Neural crest cell (in vitro differentiated cells): ENCODE data around the gene SMG1. TPM values are rescaled to one million over a fixed set of nuclear protein-coding genes. Genes with fewer than 3 reads are reported as not detected.
A peak's percentile ranks its signal among the peaks of the same experiment; 100 is the strongest.

Source experiments
- DNase-seq: peaks from one replicate; pipeline ENCODE4 v3.0.0; 2021; ENCODE audit warnings: low read depth, mixed read lengths, low spot score
- H3K27ac Mint-ChIP-seq: one replicate; pipeline ENCODE4 v1.8.0; 2021; ENCODE audit warnings: mild to moderate bottlenecking, mixed read lengths; ENCODE audit not compliant: unreplicated experiment
- H3K27me3 Mint-ChIP-seq: 2 replicates; pipeline ENCODE4 v1.8.0; 2021; ENCODE audit warnings: low read depth, mild to moderate bottlenecking, mixed read lengths
- H3K36me3 Mint-ChIP-seq: 2 replicates; pipeline ENCODE4 v1.8.0; 2021; ENCODE audit warnings: low read depth, mild to moderate bottlenecking, mixed read lengths
- H3K4me1 Mint-ChIP-seq: 2 replicates; pipeline ENCODE4 v1.8.0; 2021; ENCODE audit warnings: mixed read lengths
- H3K4me3 Mint-ChIP-seq: one replicate; pipeline ENCODE4 v1.8.0; 2021; ENCODE audit warnings: mild to moderate bottlenecking, mixed read lengths
- H3K9me3 Mint-ChIP-seq: 2 replicates; pipeline ENCODE4 v1.8.0; 2021; ENCODE audit warnings: mixed read lengths
- CTCF ChIP-seq: fragments of 200-600 bp; sonication (generic); conservative IDR thresholded peaks from 2 replicates; pipeline ENCODE4 v1.5.0; 2021; ENCODE audit warnings: antibody characterized with exemption, mild to moderate bottlenecking
- total RNA-seq: library from RNA; stranded (reverse); gene quantifications from 2 replicates; pipeline ENCODE4 v1.2.1, GENCODE V29; 2021

SMG1 gene
- total RNA-seq, 1 donor from 2014 or later = 87.1 TPM

GRCh38 chr16:18792836-18793433 is 133.3 kb downstream of the SMG1 start:
- H3K36me3 Mint-ChIP-seq = peaks cover 35% of the 10 kb centered on the region
- H3K27me3 Mint-ChIP-seq = peaks cover 3% of the 10 kb centered on the region
- H3K9me3 Mint-ChIP-seq = peaks cover 3% of the 10 kb centered on the region
- TF ChIP-seq CTCF = no peak
- no peak for DNase-seq
- H3K4me3 Mint-ChIP-seq = no peak overlapping the region
- H3K27ac Mint-ChIP-seq = no peak overlapping the region
- peaks cover 23% of the 10 kb centered on the region for H3K4me1 Mint-ChIP-seq

- H3K36me3 Mint-ChIP-seq = peaks cover 51% of the 10 kb centered on the region
- H3K27ac Mint-ChIP-seq = peak within 1 kb of the TSS; percentile 100
- peaks cover 3% of the 10 kb centered on the region for H3K27me3 Mint-ChIP-seq
- H3K4me1 Mint-ChIP-seq = peaks cover 48% of the 10 kb centered on the region
- TF ChIP-seq CTCF = no peak
- peak within 1 kb of the TSS; percentile 95 for H3K4me3 Mint-ChIP-seq
- peak; percentile 82 for DNase-seq
- peaks cover 3% of the 10 kb centered on the region for H3K9me3 Mint-ChIP-seq
These were observed 136.1 kb downstream of the SMG1 start, which contains the start of gene RPS15A for GRCh38 chr16:18789850-18790706. Gene RPS15A (minus strand): TSS chr16:18790334. CDS start chr16:18789113, 1,221 bp downstream.

- no peak for TF ChIP-seq CTCF
- H3K4me1 Mint-ChIP-seq = peaks cover 54% of the 10 kb centered on the region
- no peak for DNase-seq
- H3K27ac Mint-ChIP-seq = peak overlapping the region; percentile 100
- H3K27me3 Mint-ChIP-seq = peaks cover 3% of the 10 kb centered on the region
- H3K4me3 Mint-ChIP-seq = peak overlapping the region; percentile 95
- H3K9me3 Mint-ChIP-seq = peaks cover 3% of the 10 kb centered on the region
- peaks cover 57% of the 10 kb centered on the region for H3K36me3 Mint-ChIP-seq
These were observed 136.7 kb downstream of the SMG1 start for GRCh38 chr16:18789515-18789849.

- no peak for DNase-seq
- no peak for TF ChIP-seq CTCF
- Mint-ChIP-seq H3K36me3 (peaks cover 54% of the 10 kb centered on the region), H3K9me3 (peaks cover 3% of the 10 kb centered on the region), H3K27me3 (peaks cover 3% of the 10 kb centered on the region), H3K4me3 (peak overlapping the region; percentile 95), H3K27ac (peak overlapping the region; percentile 100), H3K4me1 (peaks cover 54% of the 10 kb centered on the region)
These were observed 137.2 kb downstream of the SMG1 start for GRCh38 chr16:18788828-18789514.

GRCh38 chr16:18784917-18785623 is 141.1 kb downstream of the SMG1 start:
- no peak for DNase-seq
- Mint-ChIP-seq H3K27me3 (peaks cover under 1% of the 10 kb centered on the region), H3K9me3 (no peaks in the 10 kb centered on the region), H3K4me1 (peaks cover 53% of the 10 kb centered on the region), H3K4me3 (peak overlapping the region; percentile 65), H3K27ac (no peak overlapping the region), H3K36me3 (peaks cover 50% of the 10 kb centered on the region)
- TF ChIP-seq CTCF = no peak
